Measurements from ENCODE around the gene BAG2. TPM values are rescaled to one million over a fixed set of nuclear protein-coding genes. Genes with fewer than 3 reads are reported as not detected.

The BAG2 gene
- 1 to 10 TPM; 2.2 to 4.9 (median 4.2) TPM for total RNA-seq

- H3K4me1 ChIP-seq = no peaks in the 10 kb centered on the region
- H3K9me3 ChIP-seq = no peaks in the 10 kb centered on the region
- H3K27ac ChIP-seq = peak within 1 kb of the TSS; percentile 57 to 85
- no peaks in the 10 kb centered on the region for H3K36me3 ChIP-seq
- intact Hi-C loops (cut with DNase I; ENCODE audit: low total_unique reads) = no loop called here
- H3K4me3 ChIP-seq = peak within 1 kb of the TSS; percentile 66 to 89 (median 76)
- no peak for TF ChIP-seq POLR2A (IDR thresholded peaks at IDR 0.05)
- peak in 1 of 3 donors; percentile 28 for TF ChIP-seq CTCF (IDR thresholded peaks at IDR 0.05)
- peak in 2 of 3 donors; percentile 18 to 31 for TF ChIP-seq POLR2AphosphoS5 (IDR thresholded peaks at IDR 0.05)
- H3K27me3 ChIP-seq = no peaks in the 10 kb centered on the region
- DNase-seq (ENCODE audit: low spot score in 2 of 2) = peak; percentile 45 to 66
Observed at GRCh38 chr6:57172136-57173055, at the start of gene BAG2. Gene BAG2, plus strand, starts transcription at chr6:57172326. Its CDS starts 372 bp downstream, at chr6:57172698.

GRCh38 chr6:57123111-57123510 is 49.0 kb upstream of the BAG2 start:
- TF ChIP-seq POLR2A (IDR thresholded peaks at IDR 0.05) (no peak), POLR2AphosphoS5 (IDR thresholded peaks at IDR 0.05) (no peak), CTCF (IDR thresholded peaks at IDR 0.05) (no peak)
- no peaks in the 10 kb centered on the region for H3K27me3 ChIP-seq
- H3K9me3 ChIP-seq = no peaks in the 10 kb centered on the region
- intact Hi-C loops (cut with DNase I; ENCODE audit: low total_unique reads) = no loop called here
- no peaks in the 10 kb centered on the region for H3K36me3 ChIP-seq
- no peak overlapping the region for H3K4me3 ChIP-seq
- H3K27ac ChIP-seq = no peak overlapping the region
- no peaks in the 10 kb centered on the region for H3K4me1 ChIP-seq
- DNase-seq (ENCODE audit: low spot score in 2 of 2) = no peak

- Histone ChIP-seq H3K36me3 (no peaks in the 10 kb centered on the region), H3K9me3 (no peaks in the 10 kb centered on the region), H3K27me3 (no peaks in the 10 kb centered on the region), H3K4me1 (no peaks in the 10 kb centered on the region), H3K4me3 (no peak overlapping the region), H3K27ac (no peak overlapping the region)
- no peak for DNase-seq (ENCODE audit: low spot score in 2 of 2)
- intact Hi-C loops (cut with DNase I; ENCODE audit: low total_unique reads) = no loop called here
- TF ChIP-seq POLR2AphosphoS5 (IDR thresholded peaks at IDR 0.05) = no peak
- TF ChIP-seq POLR2A (IDR thresholded peaks at IDR 0.05) = no peak
- no peak for TF ChIP-seq CTCF (IDR thresholded peaks at IDR 0.05)
Observed at GRCh38 chr6:57127763-57128162, 44.4 kb upstream of the BAG2 start.

GRCh38 chr6:57130661-57131177 is 41.4 kb upstream of the BAG2 start:
- Histone ChIP-seq H3K9me3 (no peaks in the 10 kb centered on the region), H3K36me3 (no peaks in the 10 kb centered on the region), H3K4me3 (no peak overlapping the region), H3K4me1 (no peaks in the 10 kb centered on the region), H3K27ac (no peak overlapping the region), H3K27me3 (no peaks in the 10 kb centered on the region)
- DNase-seq (ENCODE audit: low spot score in 2 of 2) = no peak
- intact Hi-C loops (cut with DNase I; ENCODE audit: low total_unique reads) = no loop called here
- no peak for TF ChIP-seq POLR2A (IDR thresholded peaks at IDR 0.05)

- TF ChIP-seq POLR2A (IDR thresholded peaks at IDR 0.05) (no peak), POLR2AphosphoS5 (IDR thresholded peaks at IDR 0.05) (no peak), CTCF (IDR thresholded peaks at IDR 0.05) (no peak)
- DNase-seq (ENCODE audit: low spot score in 2 of 2) = no peak
- H3K4me3 ChIP-seq = no peak overlapping the region
- intact Hi-C loops (cut with DNase I; ENCODE audit: low total_unique reads) = no loop called here
- no peak overlapping the region for H3K27ac ChIP-seq
- no peaks in the 10 kb centered on the region for H3K27me3 ChIP-seq
- no peaks in the 10 kb centered on the region for H3K4me1 ChIP-seq
- no peaks in the 10 kb centered on the region for H3K36me3 ChIP-seq
- no peaks in the 10 kb centered on the region for H3K9me3 ChIP-seq
Observed at GRCh38 chr6:57134954-57135353, 37.2 kb upstream of the BAG2 start.

All from breast epithelium (tissue), 4 donors.